Endothelial cell of umbilical vein (primary cell): ENCODE measurements around the gene RBM20. TPM values are rescaled to one million over a fixed set of nuclear protein-coding genes. Genes with fewer than 3 reads are reported as not detected.

ENCODE experiments used
- BruUV-seq: library from RNA; stranded (reverse); fragments of 400-500 nt; replicated peaks from 2 replicates; lab custom pipeline; 2021; lab: Mats Ljungman, UMichigan
- CTCF ChIA-PET: fragments of 300-600, 350-600 bp; sonication (Branson Sonifier 250); formaldehyde crosslinking; loops from one replicate; lab custom pipeline; 2021; ENCODE audit warnings: antibody characterized with exemption, inconsistent platforms; lab: Charles Lee
- POLR2A ChIA-PET: fragments of 300-600, 350-600 bp; sonication (Branson Sonifier 250); formaldehyde crosslinking; loops from one replicate; lab custom pipeline; 2021; ENCODE audit warnings: antibody characterized with exemption, inconsistent platforms; lab: Charles Lee
- DNase-seq: peaks from one replicate; pipeline ENCODE4 v3.0.0-alpha.2; 2011; ENCODE audit warnings: low read depth, low spot score
- FAIRE-seq: peaks from 2 replicates; lab custom pipeline; 2011; peaks lifted over from hg19 to GRCh38; lab: Jason Lieb, UNC
- H2AFZ ChIP-seq: 2 replicates; pipeline ENCODE4 v1.6.0; 2012; ENCODE audit warnings: low read depth, low read length, control low read depth, inconsistent platforms
- H3K27ac ChIP-seq: 2 replicates; pipeline ENCODE4 v1.5.1; 2011; ENCODE audit warnings: low read depth, mild to moderate bottlenecking, control low read depth, low read length, moderate library complexity; ENCODE audit not compliant: insufficient read depth
- H3K27me3 ChIP-seq, 2 experiments: 2 replicates each; pipeline versions ENCODE4 v1.6.0 to v1.6.1; 2011; ENCODE audit warnings: low read length in 2 of 2, mixed read lengths in 1 of 2; ENCODE audit not compliant: control insufficient read depth in 2 of 2, insufficient read depth in 2 of 2
- H3K36me3 ChIP-seq, 2 experiments: 2 replicates in 1 of 2; 3 replicates in 1 of 2; pipeline ENCODE4 v1.5.1; 2011; ENCODE audit warnings: low read length in 2 of 2, mild to moderate bottlenecking in 1 of 2, moderate library complexity in 1 of 2; ENCODE audit not compliant: control insufficient read depth in 2 of 2, insufficient read depth in 2 of 2; ENCODE audit errors: extremely low read depth in 1 of 2
- H3K4me1 ChIP-seq: 3 replicates; pipeline ENCODE4 v1.5.1; 2011; ENCODE audit warnings: mild to moderate bottlenecking, low read length; ENCODE audit not compliant: control insufficient read depth, insufficient read depth; ENCODE audit errors: extremely low read depth
- H3K4me2 ChIP-seq: 2 replicates; pipeline ENCODE4 v1.6.1; 2011; ENCODE audit warnings: low read length, control low read depth, mixed read lengths; ENCODE audit not compliant: insufficient read depth
- H3K4me3 ChIP-seq, 3 experiments: fragments of 200-600 bp in 1 of 3; sonication (generic), shearing (Covaris generic) in 1 of 3; replicated peaks in 1 of 3; 2 replicates each; pipeline ENCODE4 v1.5.1; 2011 to 2016; ENCODE audit warnings: control low read depth in 3 of 3, low read length in 3 of 3, mild to moderate bottlenecking in 2 of 3, inconsistent platforms in 1 of 3, low read depth in 1 of 3, moderate library complexity in 1 of 3; ENCODE audit not compliant: insufficient read depth in 1 of 3
- H3K79me2 ChIP-seq: 2 replicates; pipeline ENCODE4 v1.6.0; 2012; ENCODE audit warnings: low read length, inconsistent platforms; ENCODE audit not compliant: control insufficient read depth, insufficient read depth
- H3K9ac ChIP-seq: replicated peaks from 2 replicates; pipeline ENCODE3; 2011; ENCODE audit warnings: low read length, control low read depth; ENCODE audit not compliant: insufficient read depth; ENCODE audit errors: extremely low read depth
- H3K9me1 ChIP-seq: replicated peaks from 3 replicates; pipeline ENCODE4 v1.6.0; 2011; ENCODE audit warnings: mild to moderate bottlenecking, low read length; ENCODE audit not compliant: control insufficient read depth, insufficient read depth; ENCODE audit errors: extremely low read depth
- H3K9me3 ChIP-seq: replicated peaks from 2 replicates; pipeline ENCODE4 v1.5.1; 2012; ENCODE audit warnings: low read length, inconsistent platforms; ENCODE audit not compliant: control insufficient read depth, insufficient read depth
- H4K20me1 ChIP-seq: replicated peaks from 2 replicates; pipeline ENCODE3; 2011; ENCODE audit warnings: mild to moderate bottlenecking, low read length; ENCODE audit not compliant: control insufficient read depth, insufficient read depth; ENCODE audit errors: extremely low read depth
- CTCF ChIP-seq, 2 donors: IDR thresholded peaks; 1 replicate in 1 of 2; 2 replicates in 1 of 2; pipeline ENCODE4 v1.5.1; 2011; ENCODE audit warnings: low read length in 2 of 2, mild to moderate bottlenecking in 2 of 2, moderate library complexity in 2 of 2, control low read depth in 1 of 2, inconsistent platforms in 1 of 2, low read depth in 1 of 2; ENCODE audit not compliant: insufficient read depth in 1 of 2; ENCODE audit errors: extremely low read depth in 1 of 2
- EZH2 ChIP-seq: IDR thresholded peaks from 2 replicates; pipeline ENCODE4 v1.6.1; 2012; ENCODE audit warnings: borderline replicate concordance, low read depth, mild to moderate bottlenecking, moderate library complexity, low read length, inconsistent platforms; ENCODE audit not compliant: severe bottlenecking
- FOS ChIP-seq: IDR thresholded peaks from 2 replicates; pipeline ENCODE4 v1.6.1; 2011; ENCODE audit warnings: mild to moderate bottlenecking, low read length, moderate library complexity, borderline replicate concordance; ENCODE audit not compliant: insufficient read depth
- GATA2 ChIP-seq: IDR thresholded peaks from 2 replicates; pipeline ENCODE4 v1.7.0; 2011; ENCODE audit warnings: low read depth, mild to moderate bottlenecking, moderate library complexity, mixed read lengths, low read length; ENCODE audit not compliant: insufficient read length, insufficient read depth
- JUN ChIP-seq: IDR thresholded peaks from 2 replicates; pipeline ENCODE4 v1.6.1; 2011; ENCODE audit warnings: borderline replicate concordance, low read depth; ENCODE audit not compliant: insufficient read length, insufficient read depth
- MAX ChIP-seq: IDR thresholded peaks from 2 replicates; pipeline ENCODE4 v1.6.1; 2011; ENCODE audit not compliant: insufficient read depth, insufficient read length
- MYC ChIP-seq: IDR thresholded peaks from one replicate; pipeline ENCODE4 v1.6.1; 2011; ENCODE audit warnings: mild to moderate bottlenecking, low read depth, low read length
- POLR2A ChIP-seq: IDR thresholded peaks from 2 replicates; pipeline ENCODE4 v1.6.1; 2012; ENCODE audit warnings: low read depth, mild to moderate bottlenecking, control low read depth, low read length
- POLR2AphosphoS5 ChIP-seq: IDR thresholded peaks from 2 replicates; pipeline ENCODE4 v1.6.1; 2012; ENCODE audit warnings: low read depth, mild to moderate bottlenecking, control low read depth, low read length, moderate library complexity; ENCODE audit not compliant: insufficient read depth
- dilution Hi-C: fragments of 300-500 bp; cut with MboI; formaldehyde crosslinking; loops from one replicate; pipeline ENCODE4 v1.15.0; 2019; ENCODE audit warnings: low sequenced_read_pairs; ENCODE audit not compliant: extremely low pct_ligation_motif_present
- intact Hi-C: fragments of 100-400 bp; cut with micrococcal nuclease; formaldehyde crosslinking; loops from one replicate; pipeline ENCODE4 v1.10.0; 2022
- polyA plus RNA-seq, 4 experiments: library from polyadenylated mRNA; depleted of rRNA in 3 of 4; stranded (reverse) in 3 of 4; unstranded in 1 of 4; fragments of >200 nt; gene quantifications; 2 replicates each; pipeline versions ENCODE4 v1.2.1 to v1.2.3, GENCODE V29; 2011 to 2012; ENCODE audit warnings: missing spikeins in 1 of 4
- total RNA-seq: library from RNA; stranded (reverse); gene quantifications from 2 replicates; pipeline ENCODE4 v1.2.3, GENCODE V29; 2021

Gene RBM20
- total and polyA plus RNA-seq, 2 donors (not counting 3 experiments of a cell fraction or from before 2014, with no cell fraction given) = 0.04 TPM; not detected in 1

- no peaks in the 10 kb centered on the region for H4K20me1 ChIP-seq
- DNase-seq (no peak), FAIRE-seq (no peak)
- H3K36me3 ChIP-seq = no peaks in the 10 kb centered on the region
- no peaks in the 10 kb centered on the region for H3K4me1 ChIP-seq
- no peaks in the 10 kb centered on the region for H3K79me2 ChIP-seq
- H2AFZ ChIP-seq = no peak overlapping the region
- TF ChIP-seq MAX = no peak
- TF ChIP-seq CTCF (IDR thresholded peaks at IDR 0.05; ENCODE audit: extremely low read depth in 1 of 2, insufficient read depth in 1 of 2, low read depth in 1 of 2, low read length in 2 of 2) = no peak
- no peak for TF ChIP-seq POLR2A
- TF ChIP-seq FOS = no peak
- no peak for TF ChIP-seq EZH2
- TF ChIP-seq MYC = no peak
- TF ChIP-seq GATA2 = no peak
- TF ChIP-seq POLR2AphosphoS5 = no peak
- no peak for TF ChIP-seq JUN
- peaks cover 12 to 21% of the 10 kb centered on the region in 2 experiments for H3K27me3 ChIP-seq
- BruUV-seq = no TSS peak
- H3K4me2 ChIP-seq = no peak overlapping the region
- no peak overlapping the region for H3K4me3 ChIP-seq
- dilution Hi-C loops (no loop called here), intact Hi-C loops (no loop called here)
- POLR2A ChIA-PET = no interaction called here
- CTCF ChIA-PET = no interaction called here
- no peaks in the 10 kb centered on the region for H3K9me3 ChIP-seq
- H3K27ac ChIP-seq = no peak overlapping the region
- no peak overlapping the region for H3K9ac ChIP-seq
- H3K9me1 ChIP-seq = no peaks in the 10 kb centered on the region
These were observed 18.7 kb upstream of the RBM20 start for GRCh38 chr10:110625356-110625894.
